CD1c-positive myeloid dendritic cell (primary cell): ENCODE results near the gene USP3.
"Not testable (repeated sequence)": the region's sequence is repeated elsewhere in the genome, so short reads cannot be mapped to it uniquely, and the experiment has no call there.

ENCODE experiments used
- DNase-seq: peaks from one replicate; pipeline ENCODE4 v3.0.0-alpha.2; 2016; ENCODE audit errors: extremely low spot score

The USP3 gene

GRCh38 chr15:63512148-63512547 lies 7.8 kb downstream of the USP3 start:
- no peak for DNase-seq

GRCh38 chr15:63513271-63513670 lies 8.9 kb downstream of the USP3 start:
- DNase-seq: no peak

- DNase-seq: no peak
Measured at GRCh38 chr15:63513728-63514127, 9.3 kb downstream of the USP3 start.

GRCh38 chr15:63514531-63514943 lies 10.1 kb downstream of the USP3 start:
- DNase-seq: peak; percentile 56

- peak; percentile 36 for DNase-seq
Measured at GRCh38 chr15:63517202-63517601, 12.8 kb downstream of the USP3 start.

GRCh38 chr15:63517628-63518027 lies 13.2 kb downstream of the USP3 start:
- no peak for DNase-seq

GRCh38 chr15:63519041-63519440 lies 14.6 kb downstream of the USP3 start:
- no peak for DNase-seq

GRCh38 chr15:63519548-63520178 lies 15.3 kb downstream of the USP3 start:
- no peak for DNase-seq

- DNase-seq: not testable (repeated sequence)
Measured at GRCh38 chr15:63520462-63520861, 16.1 kb downstream of the USP3 start.

GRCh38 chr15:63522225-63522578 lies 17.8 kb downstream of the USP3 start:
- DNase-seq: no peak

- no peak for DNase-seq
Measured at GRCh38 chr15:63523306-63523990, 19.1 kb downstream of the USP3 start.

GRCh38 chr15:63524316-63525015 lies 20.1 kb downstream of the USP3 start:
- DNase-seq: no peak

- peak; percentile 35 for DNase-seq
Measured at GRCh38 chr15:63526401-63526800, 22.0 kb downstream of the USP3 start.

- DNase-seq: no peak
Measured at GRCh38 chr15:63528138-63528659, 23.8 kb downstream of the USP3 start.

GRCh38 chr15:63530235-63530634 lies 25.8 kb downstream of the USP3 start:
- DNase-seq: no peak

- no peak for DNase-seq
Measured at GRCh38 chr15:63530752-63531299, 26.4 kb downstream of the USP3 start.

- DNase-seq: no peak
Measured at GRCh38 chr15:63531586-63531985, 27.2 kb downstream of the USP3 start.

GRCh38 chr15:63532307-63532744 lies 27.9 kb downstream of the USP3 start:
- DNase-seq: no peak

GRCh38 chr15:63534888-63535287 lies 30.5 kb downstream of the USP3 start:
- DNase-seq: not testable (repeated sequence)

- no peak for DNase-seq
Measured at GRCh38 chr15:63535689-63536088, 31.3 kb downstream of the USP3 start.

GRCh38 chr15:63538876-63539275 lies 34.5 kb downstream of the USP3 start:
- DNase-seq: no peak

- peak; percentile 53 for DNase-seq
Measured at GRCh38 chr15:63539521-63539920, 35.1 kb downstream of the USP3 start.
